ENCODE measurements around the gene PLA2G12B.

The PLA2G12B gene

DNA sequence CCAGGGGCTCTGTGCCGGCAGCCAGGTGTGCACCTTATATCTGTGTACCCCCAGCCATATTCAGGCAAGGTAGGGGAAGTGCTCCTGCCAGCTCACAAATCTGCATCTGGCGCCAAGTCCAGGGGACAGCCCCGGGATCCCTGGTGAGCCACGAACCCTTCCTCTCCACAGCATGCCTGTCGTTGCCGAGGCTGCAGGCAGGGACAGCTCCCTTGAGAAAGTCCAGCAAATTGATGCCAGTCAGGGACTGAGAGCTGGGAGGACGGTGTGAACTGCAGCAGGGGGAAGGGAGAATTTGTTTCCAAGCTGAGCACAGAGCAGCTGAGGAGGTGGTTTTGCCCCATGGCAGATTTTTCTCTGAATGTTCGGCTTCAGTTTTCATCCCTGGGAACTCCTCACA lies 919 bp downstream of the PLA2G12B start:
- POLR2A ChIA-PET (ENCODE audit: low non-redundant PET), result no interaction called here
- TF ChIP-seq, protein P1, sequence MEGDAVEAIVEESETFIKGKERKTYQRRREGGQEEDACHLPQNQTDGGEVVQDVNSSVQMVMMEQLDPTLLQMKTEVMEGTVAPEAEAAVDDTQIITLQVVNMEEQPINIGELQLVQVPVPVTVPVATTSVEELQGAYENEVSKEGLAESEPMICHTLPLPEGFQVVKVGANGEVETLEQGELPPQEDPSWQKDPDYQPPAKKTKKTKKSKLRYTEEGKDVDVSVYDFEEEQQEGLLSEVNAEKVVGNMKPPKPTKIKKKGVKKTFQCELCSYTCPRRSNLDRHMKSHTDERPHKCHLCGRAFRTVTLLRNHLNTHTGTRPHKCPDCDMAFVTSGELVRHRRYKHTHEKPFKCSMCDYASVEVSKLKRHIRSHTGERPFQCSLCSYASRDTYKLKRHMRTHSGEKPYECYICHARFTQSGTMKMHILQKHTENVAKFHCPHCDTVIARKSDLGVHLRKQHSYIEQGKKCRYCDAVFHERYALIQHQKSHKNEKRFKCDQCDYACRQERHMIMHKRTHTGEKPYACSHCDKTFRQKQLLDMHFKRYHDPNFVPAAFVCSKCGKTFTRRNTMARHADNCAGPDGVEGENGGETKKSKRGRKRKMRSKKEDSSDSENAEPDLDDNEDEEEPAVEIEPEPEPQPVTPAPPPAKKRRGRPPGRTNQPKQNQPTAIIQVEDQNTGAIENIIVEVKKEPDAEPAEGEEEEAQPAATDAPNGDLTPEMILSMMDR (conservative IDR thresholded peaks at IDR 0.05; ENCODE audit: low read depth), result no peak
- CTCF ChIA-PET, result interaction anchor here (0.5 to 1.0 kb wide), 3 partner anchors 11 to 1135 kb away, joined by 3 to 4 read pairs (median 3); no protein-coding TSS in a partner anchor
- no peak overlapping the region for H3K27ac ChIP-seq
- no peak for DNase-seq (ENCODE audit: low spot score)

- ChIA-PET POLR2A (ENCODE audit: low non-redundant PET) (no interaction called here), CTCF (interaction anchor here (1.0 kb wide), 1 partner anchor 250 kb away, joined by 3 read pairs; no protein-coding TSS in a partner anchor)
- no peak overlapping the region for H3K27ac ChIP-seq
- TF ChIP-seq, protein P1 (conservative IDR thresholded peaks at IDR 0.05; ENCODE audit: low read depth), result no peak
- no peak for DNase-seq (ENCODE audit: low spot score)
Measured at GRCh38 chr10:72952642-72953158, 1.9 kb downstream of the PLA2G12B start.

- CTCF ChIA-PET, result no interaction called here
- TF ChIP-seq, protein P1 (conservative IDR thresholded peaks at IDR 0.05; ENCODE audit: low read depth), result no peak
- H3K27ac ChIP-seq, result no peak overlapping the region
Measured at GRCh38 chr10:72952189-72952588, 2.4 kb downstream of the PLA2G12B start.

GRCh38 chr10:72951760-72952159 lies 2.8 kb downstream of the PLA2G12B start:
- ChIA-PET CTCF (no interaction called here), POLR2A (ENCODE audit: low non-redundant PET) (no interaction called here)
- DNase-seq (ENCODE audit: low spot score), result no peak

More at GRCh38 chr10:72952189-72952588, 2.4 kb downstream of the PLA2G12B start:
- DNase-seq (ENCODE audit: low spot score), result no peak
- POLR2A ChIA-PET (ENCODE audit: low non-redundant PET), result no interaction called here

GRCh38 chr10:72948762-72949161 lies 5.8 kb downstream of the PLA2G12B start:
- no peak for DNase-seq (ENCODE audit: low spot score)

More at GRCh38 chr10:72951760-72952159, 2.8 kb downstream of the PLA2G12B start:
- TF ChIP-seq, protein P1 (conservative IDR thresholded peaks at IDR 0.05; ENCODE audit: low read depth), result no peak
- no peak overlapping the region for H3K27ac ChIP-seq

DNA sequence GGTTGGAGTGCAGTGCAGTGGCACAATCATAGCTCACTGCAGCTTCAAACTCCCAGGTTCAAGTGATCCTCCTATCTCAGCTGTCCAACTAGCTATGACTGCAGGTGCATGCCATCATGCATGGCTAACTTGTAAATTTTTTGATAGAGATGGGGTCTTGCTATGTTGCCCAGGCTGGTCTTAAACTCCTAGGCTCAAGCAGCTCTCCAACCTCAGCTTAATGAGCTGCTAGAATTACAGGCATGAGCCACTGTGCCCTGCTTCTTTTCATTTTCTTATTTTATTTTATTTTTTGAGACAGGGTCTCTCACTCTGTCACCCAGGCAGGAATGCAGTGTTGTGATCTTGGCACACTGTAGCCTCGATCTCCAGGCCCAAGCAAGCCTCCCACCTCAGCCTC lies 7.6 kb downstream of the PLA2G12B start:
- ChIA-PET POLR2A (ENCODE audit: low non-redundant PET) (no interaction called here), CTCF (interaction anchor here (0.5 kb wide), 1 partner anchor 453 kb away, joined by 4 read pairs; no protein-coding TSS in a partner anchor)
- no peak overlapping the region for H3K27ac ChIP-seq
- no peak for DNase-seq (ENCODE audit: low spot score)
- TF ChIP-seq, protein P1 (conservative IDR thresholded peaks at IDR 0.05; ENCODE audit: low read depth), result no peak

More at GRCh38 chr10:72948762-72949161, 5.8 kb downstream of the PLA2G12B start:
- H3K27ac ChIP-seq, result no peak overlapping the region
- ChIA-PET CTCF (no interaction called here), POLR2A (ENCODE audit: low non-redundant PET) (no interaction called here)
- TF ChIP-seq, protein P1 (conservative IDR thresholded peaks at IDR 0.05; ENCODE audit: low read depth), result no peak
